HCT116 (cell line): Measurements from ENCODE around the gene MED27. TPM values are rescaled to one million over a fixed set of nuclear protein-coding genes. Genes with fewer than 3 reads are reported as not detected.

Experiments used
- ATAC-seq: fragments of 200-7000 bp; cut with Tn5 transposase; 2 replicates; pipeline ENCODE4 v1.9.1; 2020; ENCODE audit warnings: mild to moderate bottlenecking, moderate library complexity
- BruUV-seq: library from RNA; stranded (reverse); fragments of 400-500 nt; replicated peaks from 2 replicates; lab custom pipeline; 2021; lab: Mats Ljungman, UMichigan
- CTCF ChIA-PET: fragments of 300-600 bp; sonication (Branson Sonifier 250); formaldehyde crosslinking; loops from one replicate; lab custom pipeline; 2021; ENCODE audit warnings: antibody characterized with exemption; lab: Charles Lee
- POLR2A ChIA-PET: fragments of 300-600, 350-600 bp; sonication (Branson Sonifier 250); formaldehyde crosslinking; loops from one replicate; lab custom pipeline; 2021; ENCODE audit warnings: antibody characterized with exemption; lab: Charles Lee
- RAD21 ChIA-PET, 2 experiments: fragments of 300-600 bp; sonication (Branson Sonifier 250); formaldehyde crosslinking; loops; one replicate each; lab custom pipeline; 2023; ENCODE audit warnings: low total read pairs in 2 of 2; ENCODE audit not compliant: uncharacterized antibody in 2 of 2, unreplicated experiment in 2 of 2, low non-redundant PET in 1 of 2; lab: Charles Lee
- DNase-seq: peaks from one replicate; pipeline ENCODE4 v3.0.0-alpha.2; 2010; ENCODE audit warnings: low read depth, low spot score
- H2AFZ ChIP-seq: fragments of 200-600 bp; shearing (Covaris generic), sonication (generic); 2 replicates; pipeline ENCODE4 v1.6.1; 2017; ENCODE audit warnings: low read depth, mixed run types, mixed read lengths, antibody characterized with exemption, low read length; ENCODE audit not compliant: poor library complexity, severe bottlenecking
- H3K27ac ChIP-seq: 2 replicates; pipeline ENCODE4 v1.5.1; 2012; ENCODE audit warnings: low read depth, low read length
- H3K27me3 ChIP-seq: fragments of 200-600 bp; sonication (generic); 2 replicates; pipeline ENCODE4 v1.6.1; 2016; ENCODE audit warnings: mixed run types, low read length, mixed read lengths; ENCODE audit not compliant: insufficient read depth
- H3K36me3 ChIP-seq, 2 experiments: fragments of 200-500 bp in 1 of 2; fragments of 200-600 bp in 1 of 2; sonication (Bioruptor generic) in 1 of 2; sonication (generic) in 1 of 2; 2 replicates each; pipeline versions ENCODE4 v1.5.1 to v1.6.1; 2014 to 2016; ENCODE audit warnings: low read length in 2 of 2, inconsistent platforms in 1 of 2, mixed read lengths in 1 of 2, mixed run types in 1 of 2; ENCODE audit not compliant: insufficient read depth in 2 of 2, control insufficient read depth in 1 of 2
- H3K4me1 ChIP-seq, 2 experiments: fragments of 200-600 bp in 1 of 2; sonication (generic) in 1 of 2; 2 replicates each; pipeline versions ENCODE4 v1.5.1 to v1.6.1; 2012 to 2017; ENCODE audit warnings: low read length in 2 of 2, inconsistent platforms in 1 of 2, mild to moderate bottlenecking in 1 of 2, mixed read lengths in 1 of 2, mixed run types in 1 of 2, moderate library complexity in 1 of 2; ENCODE audit not compliant: insufficient read depth in 2 of 2, control insufficient read depth in 1 of 2
- H3K4me2 ChIP-seq: fragments of 200-600 bp; sonication (generic); 2 replicates; pipeline ENCODE4 v1.6.1; 2017; ENCODE audit warnings: mixed run types, low read length, mixed read lengths
- H3K4me3 ChIP-seq, 2 experiments: fragments of 200-600 bp in 1 of 2; sonication (generic) in 1 of 2; replicated peaks in 1 of 2; 2 replicates each; pipeline ENCODE4 v1.5.1; 2011 to 2016; ENCODE audit warnings: low read length in 2 of 2, control low read depth in 1 of 2, low read depth in 1 of 2, mild to moderate bottlenecking in 1 of 2, mixed read lengths in 1 of 2, mixed run types in 1 of 2
- H3K79me2 ChIP-seq: fragments of 200-600 bp; sonication (generic); 2 replicates; pipeline ENCODE4 v1.6.1; 2017; ENCODE audit warnings: mild to moderate bottlenecking, mixed run types, low read length, moderate library complexity, mixed read lengths; ENCODE audit not compliant: insufficient read depth
- H3K9ac ChIP-seq: fragments of 200-600 bp; sonication (generic); 2 replicates; pipeline ENCODE4 v1.6.1; 2016; ENCODE audit warnings: low read length, mixed read lengths
- H3K9me2 ChIP-seq: fragments of 200-600 bp; sonication (generic), shearing (Covaris generic); 2 replicates; pipeline ENCODE4 v1.6.1; 2017; ENCODE audit warnings: mixed run types, mild to moderate bottlenecking, moderate library complexity; ENCODE audit not compliant: insufficient read depth
- H3K9me3 ChIP-seq, 2 experiments: fragments of 200-500 bp in 1 of 2; fragments of 200-600 bp in 1 of 2; sonication (Bioruptor generic) in 1 of 2; sonication (generic) in 1 of 2; 2 replicates each; pipeline ENCODE4 v1.6.1; 2014 to 2017; ENCODE audit warnings: low read length in 2 of 2, mixed read lengths in 2 of 2, inconsistent platforms in 1 of 2, low read depth in 1 of 2, mild to moderate bottlenecking in 1 of 2, mixed run types in 1 of 2, moderate library complexity in 1 of 2; ENCODE audit not compliant: control insufficient read depth in 1 of 2, insufficient read depth in 1 of 2
- H4K20me1 ChIP-seq: fragments of 200-600 bp; sonication (generic), shearing (Covaris generic); 2 replicates; pipeline ENCODE4 v1.6.1; 2017; ENCODE audit warnings: mixed run types, mild to moderate bottlenecking, moderate library complexity; ENCODE audit not compliant: insufficient read depth
- CBX3 ChIP-seq: IDR thresholded peaks from 2 replicates; pipeline ENCODE4 v1.6.1; 2012; ENCODE audit warnings: low read depth
- ELF1 ChIP-seq: IDR thresholded peaks from 2 replicates; pipeline ENCODE4 v1.6.1; 2012; ENCODE audit warnings: low read depth, borderline replicate concordance
- EZH2 ChIP-seq: fragments of 200-600 bp; sonication (generic); IDR thresholded peaks from 2 replicates; pipeline ENCODE4 v1.6.1; 2017; ENCODE audit warnings: antibody characterized with exemption, mixed run types
- EZH2phosphoT487 ChIP-seq: fragments of 200-600 bp; IDR thresholded peaks from 2 replicates; pipeline ENCODE4 v1.6.1; 2018; ENCODE audit warnings: antibody characterized with exemption, borderline replicate concordance
- MAX ChIP-seq: IDR thresholded peaks from 2 replicates; pipeline ENCODE4 v1.6.1; 2012
- POLR2A ChIP-seq: IDR thresholded peaks from 2 replicates; pipeline ENCODE4 v1.7.0; 2011; ENCODE audit warnings: borderline replicate concordance; ENCODE audit not compliant: insufficient read depth, insufficient read length; ENCODE audit errors: extremely low read depth
- POLR2AphosphoS5 ChIP-seq: IDR thresholded peaks from 2 replicates; pipeline ENCODE4 v1.6.1; 2011; ENCODE audit warnings: mild to moderate bottlenecking, low read depth, low read length, moderate library complexity
- RAD21 ChIP-seq: IDR thresholded peaks from 2 replicates; pipeline ENCODE4 v1.6.1; 2012; ENCODE audit warnings: low read depth, mild to moderate bottlenecking
- SRF ChIP-seq: IDR thresholded peaks from 2 replicates; pipeline ENCODE4 v1.6.1; 2012; ENCODE audit warnings: low read depth
- TCF7L2 ChIP-seq: IDR thresholded peaks from 2 replicates; pipeline ENCODE4 v1.7.0; 2011; ENCODE audit warnings: borderline replicate concordance, inconsistent platforms; ENCODE audit not compliant: insufficient read depth, insufficient read length; ENCODE audit errors: extremely low read depth
- YY1 ChIP-seq: IDR thresholded peaks from 2 replicates; pipeline ENCODE4 v1.6.1; 2011; ENCODE audit warnings: low read length, low read depth, moderate library complexity, mild to moderate bottlenecking; ENCODE audit not compliant: insufficient replicate concordance; ENCODE audit errors: extremely low read depth
- ZBTB33 ChIP-seq: IDR thresholded peaks from 2 replicates; pipeline ENCODE4 v1.6.1; 2011; ENCODE audit warnings: mild to moderate bottlenecking, low read length, moderate library complexity; ENCODE audit not compliant: insufficient replicate concordance; ENCODE audit errors: extremely low read depth
- intact Hi-C: fragments of 100-400 bp; cut with micrococcal nuclease; formaldehyde crosslinking; loops from 2 replicates; pipeline ENCODE4 v1.10.0; 2022
- total RNA-seq: library from RNA; stranded (reverse); gene quantifications from one replicate; pipeline ENCODE4 v1.2.1, GENCODE V29; 2021; ENCODE audit not compliant: unreplicated experiment

Gene MED27
- total RNA-seq, 1 experiment from 2014 or later: 26.9 TPM

- no peaks in the 10 kb centered on the region for H3K9me2 ChIP-seq
- intact Hi-C loops: no loop called here
- H3K9ac ChIP-seq: no peak overlapping the region
- ATAC-seq (no peak), DNase-seq (no peak)
- peaks cover 4 to 10% of the 10 kb centered on the region in 2 experiments; a peak in 3 of 4 replicates for H3K4me1 ChIP-seq
- no peak overlapping the region for H3K4me2 ChIP-seq
- no peak for TF ChIP-seq ELF1
- no peak for TF ChIP-seq MAX
- TF ChIP-seq EZH2: no peak
- no peak for TF ChIP-seq POLR2A
- TF ChIP-seq YY1: no peak
- ChIA-PET CTCF (no interaction called here), RAD21 (no interaction called here), POLR2A (no interaction called here)
- H3K9me3 ChIP-seq: no peaks in the 10 kb centered on the region
- H3K4me3 ChIP-seq: no peak overlapping the region
- no peak overlapping the region for H3K27ac ChIP-seq
- no peaks in the 10 kb centered on the region for H3K79me2 ChIP-seq
- H3K27me3 ChIP-seq: no peaks in the 10 kb centered on the region
- no peak overlapping the region for H2AFZ ChIP-seq
- H4K20me1 ChIP-seq: no peaks in the 10 kb centered on the region
- no TSS peak for BruUV-seq
- no peaks in the 10 kb centered on the region for H3K36me3 ChIP-seq
Measured at GRCh38 chr9:131841765-131842318, 237.8 kb downstream of the MED27 start.

GRCh38 chr9:131840751-131841702 is 238.6 kb downstream of the MED27 start:
- no peaks in the 10 kb centered on the region for H4K20me1 ChIP-seq
- ChIA-PET POLR2A (no interaction called here), RAD21 (no interaction called here), CTCF (no interaction called here)
- intact Hi-C loops: no loop called here
- no peak overlapping the region for H3K4me2 ChIP-seq
- no peak for DNase-seq
- H3K4me3 ChIP-seq: no peak overlapping the region
- H3K9ac ChIP-seq: no peak overlapping the region
- H3K9me2 ChIP-seq: no peaks in the 10 kb centered on the region
- H3K79me2 ChIP-seq: no peaks in the 10 kb centered on the region
- H2AFZ ChIP-seq: no peak overlapping the region
- no peak overlapping the region for H3K27ac ChIP-seq
- ATAC-seq: no peak
- no TSS peak for BruUV-seq
- no peaks in the 10 kb centered on the region for H3K36me3 ChIP-seq
- no peaks in the 10 kb centered on the region for H3K9me3 ChIP-seq
- peaks cover 4 to 10% of the 10 kb centered on the region in 2 experiments; a peak in 3 of 4 replicates for H3K4me1 ChIP-seq
- H3K27me3 ChIP-seq: no peaks in the 10 kb centered on the region
- TF ChIP-seq ZBTB33 (no peak), EZH2phosphoT487 (no peak), RAD21 (no peak), POLR2AphosphoS5 (no peak), TCF7L2 (no peak), YY1 (no peak), CBX3 (no peak), SRF (no peak)
